HepG2 (cell line): ENCODE results near the gene CA4. TPM values are rescaled to one million over a fixed set of nuclear protein-coding genes. Genes with fewer than 3 reads are reported as not detected.

Source experiments
- FOXP1 ChIP-seq, 2 experiments: fragments of 450-650 bp in 1 of 2; IDR thresholded peaks; 2 replicates each; pipeline ENCODE4 v1.6.1; 2017 to 2018; ENCODE audit warnings: antibody characterized with exemption in 1 of 2
- MEIS2 ChIP-seq: sonication (generic); formaldehyde crosslinking; IDR thresholded peaks from 2 replicates; pipeline ENCODE4 v1.9.0; 2021; ENCODE audit warnings: mild to moderate bottlenecking, missing genetic modification reagents
- MTF2 ChIP-seq: sonication (generic); formaldehyde crosslinking; IDR thresholded peaks from 2 replicates; pipeline ENCODE4 v1.5.0; 2020; ENCODE audit warnings: missing genetic modification reagents, borderline replicate concordance
- NFKBIZ ChIP-seq: IDR thresholded peaks from 2 replicates; pipeline ENCODE4 v1.6.1; 2018; ENCODE audit warnings: missing genetic modification reagents, missing compliant biosample characterization
- ZBTB42 ChIP-seq: sonication (generic); formaldehyde crosslinking; IDR thresholded peaks from 2 replicates; pipeline ENCODE4 v1.5.0; 2020; ENCODE audit warnings: mild to moderate bottlenecking, missing genetic modification reagents
- ZNF407 ChIP-seq: sonication (generic); formaldehyde crosslinking; IDR thresholded peaks from one replicate; pipeline ENCODE4 v1.5.1; 2020; ENCODE audit warnings: mild to moderate bottlenecking, missing genetic modification reagents; ENCODE audit errors: not compliant biosample characterization
- ZNF619 ChIP-seq: sonication (generic); formaldehyde crosslinking; IDR thresholded peaks from 2 replicates; pipeline ENCODE4 v1.4.0; 2020; ENCODE audit warnings: mild to moderate bottlenecking, missing genetic modification reagents
- polyA plus RNA-seq, 8 experiments: library from polyadenylated mRNA; depleted of rRNA in 3 of 8; stranded (reverse) in 7 of 8; unstranded in 1 of 8; fragments of >200 nt; fragmentation: Illumina TruSeq in 4 of 8; extraction: Trizol in 4 of 8; gene quantifications; 2 replicates each; pipeline versions ENCODE4 v1.2.1 to v1.2.3, GENCODE V29; 2011 to 2016; ENCODE audit warnings: low read depth in 4 of 8, missing spikeins in 1 of 8, mixed read lengths in 1 of 8; ENCODE audit not compliant: insufficient read depth in 1 of 8
- total RNA-seq, 5 experiments: library from RNA; depleted of rRNA; stranded (reverse); fragments of >200 nt; fragmentation: Illumina TruSeq; extraction: Trizol; gene quantifications; 2 replicates each; pipeline ENCODE4 v1.2.3, GENCODE V29; 2016; ENCODE audit warnings: low read depth in 1 of 5
- TF ChIP-seq, protein P1 (sequence below): sonication (generic); formaldehyde crosslinking; IDR thresholded peaks from 2 replicates; pipeline ENCODE4 v1.9.0; 2021; ENCODE audit warnings: mild to moderate bottlenecking, missing genetic modification reagents
- TF ChIP-seq, protein P2 (sequence below): sonication (generic); formaldehyde crosslinking; IDR thresholded peaks from 2 replicates; pipeline ENCODE4 v1.4.0; 2020; ENCODE audit warnings: low read depth, missing genetic modification reagents

Gene CA4
- total and polyA plus RNA-seq, 2 of the 13 experiments (the other 11 are each of a cell fraction or from before 2014, with no cell fraction given): not detected

DNA sequence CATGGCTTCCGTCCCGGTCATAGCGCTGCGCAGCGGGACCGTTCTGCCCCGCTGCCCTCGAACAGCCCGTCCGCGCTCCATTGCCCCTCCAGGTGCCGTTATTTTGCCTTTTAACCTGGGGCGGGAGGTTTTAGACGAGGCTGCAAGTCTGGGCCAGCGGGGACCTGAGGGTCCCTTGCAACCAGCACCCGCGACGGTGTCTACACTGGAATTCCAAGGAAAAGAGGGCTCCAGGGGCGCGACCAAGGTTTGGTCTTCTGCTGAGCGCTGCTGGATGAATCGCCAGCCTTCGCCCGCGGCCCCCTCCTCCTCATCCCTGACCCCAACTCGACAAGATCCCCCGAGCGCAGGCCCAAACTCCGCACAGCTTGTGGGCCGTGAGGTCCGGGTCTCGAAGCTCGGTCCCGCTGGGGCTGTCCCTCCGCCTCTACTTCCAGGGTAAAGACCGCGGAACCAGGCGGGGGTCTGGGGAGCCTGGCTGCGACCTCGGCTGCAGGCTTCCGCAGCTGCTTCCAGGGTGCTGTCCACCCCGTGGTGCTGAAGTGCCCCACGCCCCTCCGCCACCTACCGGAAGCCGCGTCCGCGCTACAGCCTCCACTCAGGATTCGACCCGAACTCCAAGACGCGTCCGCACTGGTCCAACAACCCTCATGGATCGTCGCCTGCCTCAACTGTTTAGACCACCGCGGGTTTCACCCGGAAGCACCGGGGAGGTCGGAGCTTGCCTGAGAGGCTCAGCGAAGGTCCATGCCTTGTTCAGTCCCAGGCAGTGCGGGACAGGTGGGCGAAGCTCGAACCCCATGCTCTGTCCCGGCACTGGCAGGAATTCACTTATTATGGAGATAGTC lies 10.1 kb upstream of the CA4 start (continued):
- TF ChIP-seq, protein P1, sequence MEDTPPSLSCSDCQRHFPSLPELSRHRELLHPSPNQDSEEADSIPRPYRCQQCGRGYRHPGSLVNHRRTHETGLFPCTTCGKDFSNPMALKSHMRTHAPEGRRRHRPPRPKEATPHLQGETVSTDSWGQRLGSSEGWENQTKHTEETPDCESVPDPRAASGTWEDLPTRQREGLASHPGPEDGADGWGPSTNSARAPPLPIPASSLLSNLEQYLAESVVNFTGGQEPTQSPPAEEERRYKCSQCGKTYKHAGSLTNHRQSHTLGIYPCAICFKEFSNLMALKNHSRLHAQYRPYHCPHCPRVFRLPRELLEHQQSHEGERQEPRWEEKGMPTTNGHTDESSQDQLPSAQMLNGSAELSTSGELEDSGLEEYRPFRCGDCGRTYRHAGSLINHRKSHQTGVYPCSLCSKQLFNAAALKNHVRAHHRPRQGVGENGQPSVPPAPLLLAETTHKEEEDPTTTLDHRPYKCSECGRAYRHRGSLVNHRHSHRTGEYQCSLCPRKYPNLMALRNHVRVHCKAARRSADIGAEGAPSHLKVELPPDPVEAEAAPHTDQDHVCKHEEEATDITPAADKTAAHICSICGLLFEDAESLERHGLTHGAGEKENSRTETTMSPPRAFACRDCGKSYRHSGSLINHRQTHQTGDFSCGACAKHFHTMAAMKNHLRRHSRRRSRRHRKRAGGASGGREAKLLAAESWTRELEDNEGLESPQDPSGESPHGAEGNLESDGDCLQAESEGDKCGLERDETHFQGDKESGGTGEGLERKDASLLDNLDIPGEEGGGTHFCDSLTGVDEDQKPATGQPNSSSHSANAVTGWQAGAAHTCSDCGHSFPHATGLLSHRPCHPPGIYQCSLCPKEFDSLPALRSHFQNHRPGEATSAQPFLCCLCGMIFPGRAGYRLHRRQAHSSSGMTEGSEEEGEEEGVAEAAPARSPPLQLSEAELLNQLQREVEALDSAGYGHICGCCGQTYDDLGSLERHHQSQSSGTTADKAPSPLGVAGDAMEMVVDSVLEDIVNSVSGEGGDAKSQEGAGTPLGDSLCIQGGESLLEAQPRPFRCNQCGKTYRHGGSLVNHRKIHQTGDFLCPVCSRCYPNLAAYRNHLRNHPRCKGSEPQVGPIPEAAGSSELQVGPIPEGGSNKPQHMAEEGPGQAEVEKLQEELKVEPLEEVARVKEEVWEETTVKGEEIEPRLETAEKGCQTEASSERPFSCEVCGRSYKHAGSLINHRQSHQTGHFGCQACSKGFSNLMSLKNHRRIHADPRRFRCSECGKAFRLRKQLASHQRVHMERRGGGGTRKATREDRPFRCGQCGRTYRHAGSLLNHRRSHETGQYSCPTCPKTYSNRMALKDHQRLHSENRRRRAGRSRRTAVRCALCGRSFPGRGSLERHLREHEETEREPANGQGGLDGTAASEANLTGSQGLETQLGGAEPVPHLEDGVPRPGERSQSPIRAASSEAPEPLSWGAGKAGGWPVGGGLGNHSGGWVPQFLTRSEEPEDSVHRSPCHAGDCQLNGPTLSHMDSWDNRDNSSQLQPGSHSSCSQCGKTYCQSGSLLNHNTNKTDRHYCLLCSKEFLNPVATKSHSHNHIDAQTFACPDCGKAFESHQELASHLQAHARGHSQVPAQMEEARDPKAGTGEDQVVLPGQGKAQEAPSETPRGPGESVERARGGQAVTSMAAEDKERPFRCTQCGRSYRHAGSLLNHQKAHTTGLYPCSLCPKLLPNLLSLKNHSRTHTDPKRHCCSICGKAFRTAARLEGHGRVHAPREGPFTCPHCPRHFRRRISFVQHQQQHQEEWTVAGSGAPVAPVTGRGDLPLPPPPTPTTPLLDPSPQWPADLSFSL (CRISPR knock-in tag): peak; percentile 67
- TF ChIP-seq ZNF407 (CRISPR knock-in tag) (peak; percentile 97), FOXP1 (IDR thresholded peaks at IDR 0.05) (no peak), FOXP1 (CRISPR knock-in tag; IDR thresholded peaks at IDR 0.05) (no peak), MEIS2 (CRISPR knock-in tag) (peak; percentile 98), NFKBIZ (CRISPR knock-in tag) (peak; percentile 97), ZBTB42 (CRISPR knock-in tag) (peak; percentile 88; the same call in 1 of the 2 replicates), MTF2 (peak; percentile 98; the same call in 1 of the 2 replicates), ZNF619 (peak; percentile 82; the same call in 1 of the 2 replicates)
- TF ChIP-seq, protein P2, sequence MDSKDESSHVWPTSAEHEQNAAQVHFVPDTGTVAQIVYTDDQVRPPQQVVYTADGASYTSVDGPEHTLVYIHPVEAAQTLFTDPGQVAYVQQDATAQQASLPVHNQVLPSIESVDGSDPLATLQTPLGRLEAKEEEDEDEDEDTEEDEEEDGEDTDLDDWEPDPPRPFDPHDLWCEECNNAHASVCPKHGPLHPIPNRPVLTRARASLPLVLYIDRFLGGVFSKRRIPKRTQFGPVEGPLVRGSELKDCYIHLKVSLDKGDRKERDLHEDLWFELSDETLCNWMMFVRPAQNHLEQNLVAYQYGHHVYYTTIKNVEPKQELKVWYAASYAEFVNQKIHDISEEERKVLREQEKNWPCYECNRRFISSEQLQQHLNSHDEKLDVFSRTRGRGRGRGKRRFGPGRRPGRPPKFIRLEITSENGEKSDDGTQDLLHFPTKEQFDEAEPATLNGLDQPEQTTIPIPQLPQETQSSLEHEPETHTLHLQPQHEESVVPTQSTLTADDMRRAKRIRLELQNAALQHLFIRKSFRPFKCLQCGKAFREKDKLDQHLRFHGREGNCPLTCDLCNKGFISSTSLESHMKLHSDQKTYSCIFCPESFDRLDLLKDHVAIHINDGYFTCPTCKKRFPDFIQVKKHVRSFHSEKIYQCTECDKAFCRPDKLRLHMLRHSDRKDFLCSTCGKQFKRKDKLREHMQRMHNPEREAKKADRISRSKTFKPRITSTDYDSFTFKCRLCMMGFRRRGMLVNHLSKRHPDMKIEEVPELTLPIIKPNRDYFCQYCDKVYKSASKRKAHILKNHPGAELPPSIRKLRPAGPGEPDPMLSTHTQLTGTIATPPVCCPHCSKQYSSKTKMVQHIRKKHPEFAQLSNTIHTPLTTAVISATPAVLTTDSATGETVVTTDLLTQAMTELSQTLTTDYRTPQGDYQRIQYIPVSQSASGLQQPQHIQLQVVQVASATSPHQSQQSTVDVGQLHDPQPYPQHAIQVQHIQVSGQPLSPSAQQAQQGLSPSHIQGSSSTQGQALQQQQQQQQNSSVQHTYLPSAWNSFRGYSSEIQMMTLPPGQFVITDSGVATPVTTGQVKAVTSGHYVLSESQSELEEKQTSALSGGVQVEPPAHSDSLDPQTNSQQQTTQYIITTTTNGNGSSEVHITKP (CRISPR knock-in tag): peak; percentile 75; the same call in 1 of the 2 replicates
